GM12892 (cell line): ENCODE measurements around the gene KRTAP10-8.

Source experiments
- POLR2A ChIP-seq: IDR thresholded peaks from 2 replicates; pipeline ENCODE4 v1.6.1; 2011; ENCODE audit warnings: low read depth, low read length, control low read depth
- POLR2AphosphoS5 ChIP-seq: IDR thresholded peaks from 2 replicates; pipeline ENCODE4 v1.6.1; 2011; ENCODE audit warnings: low read depth, low read length, control low read depth
- TAF1 ChIP-seq: IDR thresholded peaks from 2 replicates; pipeline ENCODE4 v1.6.1; 2011; ENCODE audit warnings: low read depth, mild to moderate bottlenecking, control low read depth, low read length, borderline replicate concordance

- no peak for TF ChIP-seq POLR2AphosphoS5
- no peak for TF ChIP-seq POLR2A
- TF ChIP-seq TAF1, result no peak
These were observed 39.8 kb upstream of the KRTAP10-8 start for GRCh38 chr21:44571844-44572782.
